HG03575 (cell line): ENCODE measurements around the gene BRD1.

ENCODE experiments used
- ATAC-seq: cut with Tn5 transposase; IDR thresholded peaks from one replicate; pipeline ENCODE4 v1.9.1; 2021; ENCODE audit not compliant: unreplicated experiment, insufficient number of reproducible peaks, low FRiP score; ENCODE audit errors: extremely low read depth

The BRD1 gene

GRCh38 chr22:49775867-49776511 is 51.7 kb downstream of the BRD1 start:
- ATAC-seq, result no peak

GRCh38 chr22:49775191-49775866 is 52.3 kb downstream of the BRD1 start:
- ATAC-seq, result no peak

GRCh38 chr22:49774499-49775151 is 53.0 kb downstream of the BRD1 start:
- no peak for ATAC-seq

- ATAC-seq, result no peak
These were observed 53.6 kb downstream of the BRD1 start for GRCh38 chr22:49774046-49774445.

GRCh38 chr22:49773531-49773930 is 54.1 kb downstream of the BRD1 start:
- no peak for ATAC-seq

- ATAC-seq, result no peak
These were observed 55.0 kb downstream of the BRD1 start for GRCh38 chr22:49772692-49773091.

GRCh38 chr22:49771266-49772065 is 56.2 kb downstream of the BRD1 start:
- no peak for ATAC-seq

GRCh38 chr22:49770547-49771265 is 57.0 kb downstream of the BRD1 start:
- ATAC-seq, result no peak

- no peak for ATAC-seq
These were observed 57.8 kb downstream of the BRD1 start for GRCh38 chr22:49769691-49770546.

- ATAC-seq, result no peak
These were observed 58.6 kb downstream of the BRD1 start for GRCh38 chr22:49768951-49769690.

- ATAC-seq, result no peak
These were observed 59.4 kb downstream of the BRD1 start for GRCh38 chr22:49768077-49768910.

GRCh38 chr22:49767355-49768062 is 60.2 kb downstream of the BRD1 start:
- no peak for ATAC-seq

- ATAC-seq, result no peak
These were observed 61.7 kb downstream of the BRD1 start for GRCh38 chr22:49765951-49766350.

- ATAC-seq, result no peak
These were observed 62.4 kb downstream of the BRD1 start for GRCh38 chr22:49765091-49765771.

GRCh38 chr22:49764127-49764581 is 63.5 kb downstream of the BRD1 start:
- ATAC-seq, result no peak
